Liver (tissue), 9 donors: ENCODE data around the gene SLC7A4. TPM values are rescaled to one million over a fixed set of nuclear protein-coding genes. Genes with fewer than 3 reads are reported as not detected.

Source experiments
- DNase-seq: peaks from one replicate; pipeline ENCODE4 v3.0.0-alpha.2; 2017; ENCODE audit warnings: low spot score
- H3K27ac ChIP-seq, 2 donors: one replicate each; pipeline ENCODE4 v1.7.0; 2013; ENCODE audit warnings: inconsistent platforms in 2 of 2, low read length in 2 of 2, control low read depth in 1 of 2, low read depth in 1 of 2, mild to moderate bottlenecking in 1 of 2
- H3K27me3 ChIP-seq, 4 donors: one replicate each; pipeline versions ENCODE4 v1.6.1 to v1.7.0; 2013; ENCODE audit warnings: low read length in 3 of 4, inconsistent platforms in 1 of 4, mild to moderate bottlenecking in 1 of 4, moderate library complexity in 1 of 4; ENCODE audit not compliant: control insufficient read depth in 4 of 4, insufficient read depth in 4 of 4
- H3K36me3 ChIP-seq, 4 donors: one replicate each; pipeline versions ENCODE4 v1.6.1 to v1.7.0; 2013; ENCODE audit warnings: low read length in 3 of 4, mild to moderate bottlenecking in 3 of 4, low read depth in 1 of 4, moderate library complexity in 1 of 4; ENCODE audit not compliant: control insufficient read depth in 4 of 4, insufficient read depth in 3 of 4
- H3K4me1 ChIP-seq, 4 donors: one replicate each; pipeline versions ENCODE4 v1.6.1 to v1.7.0; 2013; ENCODE audit warnings: low read length in 3 of 4, mild to moderate bottlenecking in 3 of 4, moderate library complexity in 1 of 4; ENCODE audit not compliant: control insufficient read depth in 4 of 4, insufficient read depth in 4 of 4
- H3K4me3 ChIP-seq, 3 donors: one replicate each; pipeline versions ENCODE4 v1.6.1 to v1.7.0; 2013; ENCODE audit warnings: low read length in 3 of 3, control low read depth in 1 of 3, low read depth in 1 of 3, mild to moderate bottlenecking in 1 of 3
- H3K9ac ChIP-seq, 2 donors: one replicate each; pipeline ENCODE4 v1.7.0; 2013; ENCODE audit warnings: low read length in 2 of 2, mild to moderate bottlenecking in 2 of 2, moderate library complexity in 2 of 2, control low read depth in 1 of 2, low read depth in 1 of 2
- H3K9me3 ChIP-seq, 4 donors: one replicate each; pipeline versions ENCODE4 v1.6.1 to v1.7.0; 2013; ENCODE audit warnings: low read length in 3 of 4; ENCODE audit not compliant: control insufficient read depth in 4 of 4
- ATF3 ChIP-seq: IDR thresholded peaks from 2 replicates; pipeline ENCODE4 v1.6.1; 2016; ENCODE audit warnings: antibody characterized with exemption
- CTCF ChIP-seq: fragments of 150-350 bp; IDR thresholded peaks from 2 replicates; pipeline ENCODE4 v1.5.1; 2017; ENCODE audit warnings: improper control_type of control experiment, low read depth, low read length; ENCODE audit not compliant: missing input control
- EGR1 ChIP-seq, 2 donors: IDR thresholded peaks; 2 replicates each; pipeline ENCODE4 v1.6.1; 2016 to 2018; ENCODE audit warnings: antibody characterized with exemption in 2 of 2, low read depth in 2 of 2
- FOXA2 ChIP-seq: IDR thresholded peaks from 2 replicates; pipeline ENCODE4 v1.6.1; 2016; ENCODE audit warnings: antibody characterized with exemption
- GABPA ChIP-seq, 2 donors: IDR thresholded peaks in 1 of 2; conservative IDR thresholded peaks in 1 of 2; 2 replicates each; pipeline ENCODE4 v1.6.1; 2016; ENCODE audit warnings: antibody characterized with exemption in 2 of 2, mild to moderate bottlenecking in 1 of 2, moderate library complexity in 1 of 2
- HNF4A ChIP-seq, 2 donors: conservative IDR thresholded peaks; 2 replicates each; pipeline ENCODE4 v1.6.1; 2016; ENCODE audit warnings: antibody characterized with exemption in 2 of 2, mild to moderate bottlenecking in 2 of 2
- HNF4G ChIP-seq: IDR thresholded peaks from 2 replicates; pipeline ENCODE4 v1.6.1; 2016; ENCODE audit warnings: antibody characterized with exemption
- JUND ChIP-seq, 2 donors: IDR thresholded peaks; 2 replicates each; pipeline ENCODE4 v1.6.1; 2016; ENCODE audit warnings: antibody characterized with exemption in 2 of 2
- MAX ChIP-seq: IDR thresholded peaks from 2 replicates; pipeline ENCODE4 v1.6.1; 2016; ENCODE audit warnings: antibody characterized with exemption
- NR2F2 ChIP-seq: IDR thresholded peaks from 2 replicates; pipeline ENCODE4 v1.6.1; 2016; ENCODE audit warnings: antibody characterized with exemption
- RAD21 ChIP-seq, 2 donors: IDR thresholded peaks; 2 replicates each; pipeline ENCODE4 v1.6.1; 2016; ENCODE audit warnings: antibody characterized with exemption in 2 of 2, mild to moderate bottlenecking in 2 of 2
- REST ChIP-seq: IDR thresholded peaks from 2 replicates; pipeline ENCODE4 v1.6.1; 2016; ENCODE audit warnings: antibody characterized with exemption, mild to moderate bottlenecking
- RXRA ChIP-seq, 2 donors: IDR thresholded peaks; 2 replicates each; pipeline ENCODE4 v1.6.1; 2017 to 2018; ENCODE audit warnings: antibody characterized with exemption in 2 of 2, mild to moderate bottlenecking in 1 of 2
- SP1 ChIP-seq: IDR thresholded peaks from 2 replicates; pipeline ENCODE4 v1.6.1; 2018; ENCODE audit warnings: antibody characterized with exemption, mild to moderate bottlenecking
- TAF1 ChIP-seq: conservative IDR thresholded peaks from 2 replicates; pipeline ENCODE4 v1.6.1; 2016; ENCODE audit warnings: antibody characterized with exemption, mild to moderate bottlenecking
- YY1 ChIP-seq: IDR thresholded peaks from 2 replicates; pipeline ENCODE4 v1.6.1; 2016; ENCODE audit warnings: antibody characterized with exemption, mild to moderate bottlenecking
- ZBTB33 ChIP-seq: IDR thresholded peaks from 2 replicates; pipeline ENCODE4 v1.6.1; 2016; ENCODE audit warnings: antibody characterized with exemption
- WGBS: extraction: QIAGEN DNeasy Blood & Tissue Kit; methylation state at CpG from one replicate; pipeline ENCODE4 v1.1.7; 2013; 5-methylcytosine and 5-hydroxymethylcytosine counted together
- polyA plus RNA-seq, 2 donors: library from polyadenylated mRNA; stranded (reverse) in 1 of 2; unstranded in 1 of 2; fragments of 200-250 nt in 1 of 2; fragments of >200 nt in 1 of 2; fragmentation: Nextera tagmentation in 1 of 2; extraction: Ambion mirVana in 1 of 2; gene quantifications; one replicate each; pipeline versions ENCODE4 v1.2.1 to v1.2.3, GENCODE V29; 2013 to 2015
- total RNA-seq, 2 donors: library from RNA; depleted of rRNA; stranded (reverse); fragments of >200 nt; gene quantifications; one replicate each; pipeline ENCODE4 v1.2.3, GENCODE V29; 2014
- donor health status: healthy.
- donor health status: healthy.
- donor health status: healthy.
- donor health status: healthy.
- donor health status: healthy.

Gene SLC7A4
- total and polyA plus RNA-seq, 4 donors: 0.11 to 0.67 (median 0.33) TPM

GRCh38 chr22:20998411-20999336 is 33.7 kb downstream of the SLC7A4 start:
- TF ChIP-seq NR2F2: no peak
- no peak for TF ChIP-seq RAD21 (IDR thresholded peaks at IDR 0.05)
- no peak for TF ChIP-seq ZBTB33
- TF ChIP-seq ATF3: no peak
- TF ChIP-seq HNF4G: no peak
- TF ChIP-seq MAX: no peak
- TF ChIP-seq FOXA2: no peak
- no peak for TF ChIP-seq REST
- TF ChIP-seq SP1: no peak
- no peak for TF ChIP-seq JUND (IDR thresholded peaks at IDR 0.05)
- no peak for TF ChIP-seq TAF1
- TF ChIP-seq RXRA (IDR thresholded peaks at IDR 0.05): no peak
- no peak overlapping the region for H3K9ac ChIP-seq
- 81% methylated on average over 7 of the region's 7 CpGs for WGBS
- peaks cover 0 to 40% (median 2%) of the 10 kb centered on the region in 4 donors for H3K36me3 ChIP-seq
- peaks cover 9 to 30% (median 23%) of the 10 kb centered on the region in 4 donors for H3K4me1 ChIP-seq
- H3K9me3 ChIP-seq: no peaks in the 10 kb centered on the region
- no peak overlapping the region for H3K27ac ChIP-seq
- H3K27me3 ChIP-seq: no peaks in the 10 kb centered on the region
- DNase-seq: no peak
- H3K4me3 ChIP-seq: no peak overlapping the region

GRCh38 chr22:20997536-20998257 is 34.7 kb downstream of the SLC7A4 start:
- H3K36me3 ChIP-seq: peaks cover 2 to 49% (median 5%) of the 10 kb centered on the region in 4 donors
- no peaks in the 10 kb centered on the region for H3K9me3 ChIP-seq
- no peaks in the 10 kb centered on the region for H3K27me3 ChIP-seq
- H3K27ac ChIP-seq: no peak overlapping the region
- 92% methylated on average over 13 of the region's 13 CpGs for WGBS
- H3K4me3 ChIP-seq: no peak overlapping the region
- DNase-seq: no peak
- no peak overlapping the region for H3K9ac ChIP-seq
- peaks cover 6 to 25% (median 16%) of the 10 kb centered on the region in 4 donors for H3K4me1 ChIP-seq
- TF ChIP-seq MAX (no peak), FOXA2 (no peak), YY1 (no peak), RAD21 (IDR thresholded peaks at IDR 0.05) (no peak), SP1 (no peak), JUND (IDR thresholded peaks at IDR 0.05) (no peak), ATF3 (no peak), TAF1 (no peak), RXRA (IDR thresholded peaks at IDR 0.05) (no peak), HNF4A (conservative IDR thresholded peaks at IDR 0.05) (no peak), NR2F2 (no peak), CTCF (no peak), ZBTB33 (no peak), HNF4G (no peak), GABPA (IDR thresholded peaks at IDR 0.05 in 1 of 2, conservative IDR thresholded peaks at IDR 0.05 in 1 of 2) (no peak), EGR1 (IDR thresholded peaks at IDR 0.05; ENCODE audit: low read depth in 2 of 2) (no peak)
